ENCODE data around the gene ACOT9. TPM values are rescaled to one million over a fixed set of nuclear protein-coding genes. Genes with fewer than 3 reads are reported as not detected.
A peak's percentile ranks its signal among the peaks of the same experiment; 100 is the strongest.
"Not testable (repeated sequence)": the region's sequence is repeated elsewhere in the genome, so short reads cannot be mapped to it uniquely, and the experiment has no call there.

ACOT9 gene
- total RNA-seq, 2 donors from 2014 or later = 22.4 to 25.9 TPM

GRCh38 chrX:23771086-23771485, 28.0 kb upstream of the ACOT9 start:
- intact Hi-C loops (cut with DNase I, micrococcal nuclease); ATAC-seq; DNase-seq: not testable (repeated sequence)

- no peak for ATAC-seq
- intact Hi-C loops (cut with DNase I, micrococcal nuclease) = no loop called here
These were observed 27.1 kb upstream of the ACOT9 start for GRCh38 chrX:23770142-23770541.

GRCh38 chrX:23766650-23767551, 23.8 kb upstream of the ACOT9 start:
- DNase-seq (no peak), ATAC-seq (no peak)
- intact Hi-C loops (cut with DNase I, micrococcal nuclease) = no loop called here

More at GRCh38 chrX:23770142-23770541, 27.1 kb upstream of the ACOT9 start:
- no peak for DNase-seq

DNA sequence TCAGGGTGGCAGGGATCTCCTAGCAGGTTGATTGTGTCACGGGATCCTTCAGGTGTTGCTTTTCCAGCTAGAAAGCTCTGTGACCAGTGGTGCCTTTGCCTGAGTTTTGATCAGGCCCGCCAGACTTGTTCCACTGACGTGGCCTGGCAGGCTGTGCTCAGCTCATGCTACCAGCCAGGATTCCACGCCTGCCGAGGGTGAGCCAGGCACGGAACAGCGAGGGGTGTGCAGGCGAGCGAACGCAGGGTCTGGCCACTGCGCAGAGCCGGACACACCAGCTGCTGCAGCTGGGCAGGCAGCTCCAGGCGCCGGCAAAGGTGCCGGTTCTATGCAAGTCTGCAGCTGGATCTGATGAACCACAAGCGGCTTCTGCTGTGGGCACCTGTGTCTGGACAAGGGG, 22.8 kb upstream of the ACOT9 start:
- intact Hi-C loops (cut with DNase I, micrococcal nuclease) = no loop called here
- no peak for ATAC-seq
- no peak for DNase-seq

GRCh38 chrX:23765449-23765848, 22.4 kb upstream of the ACOT9 start:
- no peak for DNase-seq
- intact Hi-C loops (cut with DNase I, micrococcal nuclease) = no loop called here

DNA sequence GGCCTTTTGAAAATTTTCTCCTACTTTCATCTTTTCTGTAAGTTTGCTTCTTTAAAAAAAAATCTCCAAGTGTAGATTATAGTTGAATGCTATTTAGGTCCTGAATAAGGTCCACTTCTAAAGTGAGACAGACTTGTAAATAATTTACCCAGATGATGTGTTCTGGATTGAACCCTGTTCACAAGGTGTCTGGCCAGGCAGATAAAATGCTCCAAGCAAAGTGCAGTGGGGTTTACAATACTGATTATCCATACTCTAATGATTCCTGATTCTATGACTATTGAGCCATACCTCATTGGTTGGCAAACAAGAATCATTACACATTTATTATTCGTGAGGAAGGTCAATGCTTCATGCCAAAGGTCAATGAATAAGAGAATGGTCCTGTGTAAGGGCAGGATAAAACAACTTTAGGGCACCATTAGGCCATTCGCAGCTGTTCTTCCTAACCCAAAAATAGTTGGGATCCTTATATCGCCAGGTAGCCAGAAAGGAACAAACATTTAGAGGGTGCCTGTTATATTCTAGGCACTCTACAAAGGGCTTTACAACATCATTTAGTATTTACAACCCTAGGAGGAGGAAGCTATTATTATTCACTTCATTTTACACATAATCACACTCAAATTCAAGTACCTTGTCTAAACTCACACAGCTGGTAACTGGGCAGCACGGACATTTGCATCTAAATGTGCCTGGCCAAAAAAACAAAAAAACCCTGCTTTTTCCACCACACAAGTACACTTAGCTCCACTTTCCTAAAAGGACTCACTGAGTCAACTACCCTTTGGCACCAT, 21.3 kb upstream of the ACOT9 start:
- intact Hi-C loops (cut with DNase I, micrococcal nuclease) = no loop called here
- DNase-seq (no peak), ATAC-seq (peak; percentile 56)

More at GRCh38 chrX:23765449-23765848, 22.4 kb upstream of the ACOT9 start:
- ATAC-seq = no peak

- intact Hi-C loops (cut with DNase I, micrococcal nuclease) = loop anchor here in 1 of 2 donors (10.0 kb wide), 1 partner anchor 145 kb away; the partner anchor contains the start of genes APOO and CXorf58
- ATAC-seq = no peak
- DNase-seq = no peak
These were observed 16.7 kb upstream of the ACOT9 start for GRCh38 chrX:23759821-23760220.

GRCh38 chrX:23756165-23756564, 13.1 kb upstream of the ACOT9 start:
- intact Hi-C loops (cut with DNase I, micrococcal nuclease) = loop anchor here in 1 of 2 donors (10.0 kb wide), 1 partner anchor 149 kb away; the partner anchor contains the start of genes APOO and CXorf58
- DNase-seq (peak; percentile 44 to 78), ATAC-seq (peak; percentile 49)

GRCh38 chrX:23754664-23755063, 11.6 kb upstream of the ACOT9 start:
- DNase-seq = no peak
- intact Hi-C loops (cut with DNase I, micrococcal nuclease) = loop anchor here in 1 of 2 donors (10.0 kb wide), 1 partner anchor 150 kb away; the partner anchor contains the start of genes APOO and CXorf58
- no peak for ATAC-seq

GRCh38 chrX:23752740-23753415, 9.8 kb upstream of the ACOT9 start:
- intact Hi-C loops (cut with DNase I, micrococcal nuclease) = loop anchor here in 1 of 2 donors (10.0 kb wide), 1 partner anchor 152 kb away; the partner anchor contains the start of genes APOO and CXorf58
- DNase-seq (no peak), ATAC-seq (no peak)

DNA sequence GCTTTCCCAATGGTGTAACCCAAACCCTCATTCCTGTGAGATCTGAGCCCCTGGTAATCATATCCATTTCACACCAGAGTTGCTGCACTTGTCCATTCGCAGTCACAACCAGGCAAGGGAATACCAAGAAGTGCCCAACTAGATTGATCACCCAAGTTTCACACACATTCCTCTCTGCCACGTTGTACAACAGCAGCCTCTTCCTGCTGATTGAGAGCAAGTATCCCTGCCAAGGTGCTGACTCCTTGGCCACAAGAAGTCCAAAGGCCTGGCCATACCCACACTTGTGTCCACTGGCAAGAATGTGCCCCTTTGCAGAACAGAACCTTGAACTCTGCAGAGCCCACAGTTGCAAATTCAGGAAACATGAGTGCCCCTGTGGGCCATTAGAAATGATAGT, 6.5 kb upstream of the ACOT9 start:
- DNase-seq (no peak), ATAC-seq (no peak)
- intact Hi-C loops (cut with DNase I, micrococcal nuclease) = no loop called here

DNA sequence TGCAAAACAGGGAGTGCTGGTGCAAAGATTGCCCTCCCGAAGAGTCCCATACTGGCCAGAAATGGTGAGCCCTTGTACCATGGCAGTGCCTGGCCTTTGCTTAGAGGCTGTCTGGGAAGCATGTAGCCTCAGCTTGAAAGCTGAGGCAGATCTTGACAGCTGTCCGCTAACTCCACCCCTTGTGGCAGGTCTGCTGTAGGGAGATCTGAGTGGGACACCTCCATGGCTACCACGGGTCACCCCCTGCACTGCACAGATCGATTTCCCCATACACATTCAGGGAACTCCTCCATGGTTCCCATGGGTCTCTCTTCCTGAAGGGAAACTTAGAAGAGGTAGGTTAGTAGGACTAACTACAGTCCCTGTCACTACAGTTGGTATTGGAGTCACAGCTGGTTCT, 6.1 kb upstream of the ACOT9 start:
- intact Hi-C loops (cut with DNase I, micrococcal nuclease) = no loop called here
- DNase-seq (no peak), ATAC-seq (no peak)

DNA sequence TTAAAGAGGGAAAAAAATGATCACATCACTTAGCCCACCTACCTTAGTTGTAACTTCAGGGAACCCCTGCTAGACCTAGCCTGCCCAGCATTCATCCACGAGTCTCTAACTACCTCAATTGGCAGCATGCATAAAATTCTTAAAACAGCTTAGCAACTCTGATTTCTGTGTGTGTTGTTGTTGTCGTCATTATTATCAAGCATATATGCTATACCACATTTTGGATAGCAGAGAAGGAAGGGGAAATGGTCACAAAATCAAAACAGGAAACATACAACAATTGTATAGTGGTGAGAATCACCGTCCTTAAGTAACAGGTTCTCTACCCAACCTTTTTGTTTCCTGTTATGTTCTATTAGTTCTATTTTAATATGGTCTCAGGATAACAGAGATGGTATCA, 2.7 kb upstream of the ACOT9 start:
- no peak for ATAC-seq
- no peak for DNase-seq
- intact Hi-C loops (cut with DNase I, micrococcal nuclease) = no loop called here

- DNase-seq; intact Hi-C loops (cut with DNase I, micrococcal nuclease); ATAC-seq: not testable (repeated sequence)
These were observed 521 bp upstream of the ACOT9 start for GRCh38 chrX:23743623-23743971.

- intact Hi-C loops (cut with DNase I, micrococcal nuclease) = no loop called here
- DNase-seq = peak; percentile 23 to 40
- peak; percentile 54 for ATAC-seq
These were observed 841 bp downstream of the ACOT9 start for GRCh38 chrX:23742174-23742696.

DNA sequence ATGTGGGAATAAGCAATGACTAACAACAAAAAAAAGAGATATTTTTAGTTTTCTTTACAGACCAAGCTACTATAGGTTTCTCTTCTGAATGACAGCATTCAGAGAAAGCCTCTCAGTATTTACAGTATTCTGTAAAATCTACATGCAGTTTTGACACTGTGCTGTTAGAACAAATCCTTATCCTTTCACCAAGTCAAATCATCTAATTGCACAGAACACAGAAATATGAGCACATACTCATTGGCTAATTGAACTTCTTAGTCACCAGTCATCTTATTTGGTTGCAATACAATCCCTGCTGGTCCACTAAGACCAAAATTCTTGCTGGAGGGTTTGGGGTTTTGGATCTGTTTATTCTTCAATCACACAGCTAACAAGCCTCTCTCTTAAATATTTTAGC, 5.7 kb downstream of the ACOT9 start:
- ATAC-seq (no peak), DNase-seq (no peak)
- intact Hi-C loops (cut with DNase I, micrococcal nuclease) = no loop called here

- DNase-seq (no peak), ATAC-seq (no peak)
- intact Hi-C loops (cut with DNase I, micrococcal nuclease) = no loop called here
These were observed 7.0 kb downstream of the ACOT9 start for GRCh38 chrX:23736030-23736429.

DNA sequence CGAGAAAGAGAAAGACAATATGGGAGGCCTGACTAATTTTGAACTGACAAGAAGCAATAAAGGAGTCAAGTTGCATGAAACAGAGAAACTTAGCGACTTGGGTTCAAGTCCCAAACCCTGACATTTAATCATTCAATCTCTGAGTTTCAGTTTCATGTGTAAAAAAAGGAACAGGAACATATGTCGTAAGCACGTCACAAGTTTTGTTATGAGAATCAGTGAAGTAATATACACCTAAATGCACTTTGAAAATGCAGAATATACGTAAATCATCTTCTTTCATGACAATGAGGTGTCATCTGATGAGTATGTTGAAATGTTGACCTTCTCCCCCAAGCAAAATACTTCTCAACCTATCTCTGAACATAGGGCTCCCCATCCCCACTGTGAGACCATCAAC, 10.4 kb downstream of the ACOT9 start:
- DNase-seq = no peak
- no peak for ATAC-seq
- intact Hi-C loops (cut with DNase I, micrococcal nuclease) = no loop called here

DNA sequence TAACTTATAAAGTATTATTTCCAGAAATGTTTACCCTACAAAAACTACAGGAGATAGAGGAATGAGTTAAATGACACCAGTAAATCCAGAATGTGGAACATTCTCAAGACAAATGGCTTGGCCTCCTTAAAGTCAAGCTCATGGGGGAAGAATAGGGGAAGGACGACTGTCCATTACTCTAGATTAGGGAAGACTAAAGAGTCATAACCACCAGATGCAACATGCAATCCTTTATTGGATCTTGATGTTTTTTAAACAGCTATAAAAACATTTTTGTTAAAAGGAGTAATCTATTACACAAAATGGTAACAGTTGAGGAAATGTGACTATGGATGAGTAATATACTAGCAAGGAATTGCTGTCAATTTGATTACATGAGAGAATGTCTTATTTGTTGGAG, 11.1 kb downstream of the ACOT9 start:
- intact Hi-C loops (cut with DNase I, micrococcal nuclease) = no loop called here
- DNase-seq (no peak), ATAC-seq (no peak)
